ENCODE measurements around the gene OLFML2A.

DNA sequence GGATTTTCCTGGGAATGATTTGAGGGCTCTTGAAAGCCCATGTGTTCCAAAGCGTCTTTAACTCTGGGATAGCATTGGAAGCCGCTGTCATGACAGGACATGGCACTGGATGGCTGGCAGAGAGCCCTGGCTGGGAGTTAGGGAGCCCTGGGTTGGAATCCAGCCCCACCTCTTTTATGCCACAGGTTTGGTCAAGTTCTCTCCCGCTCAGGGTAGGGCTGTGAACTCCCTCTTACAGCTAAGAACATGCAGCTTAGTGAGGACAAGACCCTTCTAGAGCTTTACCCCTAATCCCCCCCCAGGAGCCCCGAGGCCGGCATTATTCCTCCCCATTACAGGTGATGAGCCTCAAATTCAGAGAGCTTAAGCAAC lies 37.2 kb downstream of the OLFML2A start:
- TF ChIP-seq, protein P1, sequence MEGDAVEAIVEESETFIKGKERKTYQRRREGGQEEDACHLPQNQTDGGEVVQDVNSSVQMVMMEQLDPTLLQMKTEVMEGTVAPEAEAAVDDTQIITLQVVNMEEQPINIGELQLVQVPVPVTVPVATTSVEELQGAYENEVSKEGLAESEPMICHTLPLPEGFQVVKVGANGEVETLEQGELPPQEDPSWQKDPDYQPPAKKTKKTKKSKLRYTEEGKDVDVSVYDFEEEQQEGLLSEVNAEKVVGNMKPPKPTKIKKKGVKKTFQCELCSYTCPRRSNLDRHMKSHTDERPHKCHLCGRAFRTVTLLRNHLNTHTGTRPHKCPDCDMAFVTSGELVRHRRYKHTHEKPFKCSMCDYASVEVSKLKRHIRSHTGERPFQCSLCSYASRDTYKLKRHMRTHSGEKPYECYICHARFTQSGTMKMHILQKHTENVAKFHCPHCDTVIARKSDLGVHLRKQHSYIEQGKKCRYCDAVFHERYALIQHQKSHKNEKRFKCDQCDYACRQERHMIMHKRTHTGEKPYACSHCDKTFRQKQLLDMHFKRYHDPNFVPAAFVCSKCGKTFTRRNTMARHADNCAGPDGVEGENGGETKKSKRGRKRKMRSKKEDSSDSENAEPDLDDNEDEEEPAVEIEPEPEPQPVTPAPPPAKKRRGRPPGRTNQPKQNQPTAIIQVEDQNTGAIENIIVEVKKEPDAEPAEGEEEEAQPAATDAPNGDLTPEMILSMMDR (IDR thresholded peaks at IDR 0.05): no peak
- TF ChIP-seq POLR2AphosphoS5 (IDR thresholded peaks at IDR 0.05) (peak; percentile 35), POLR2A (IDR thresholded peaks at IDR 0.05) (no peak)

Data from prostate gland (tissue), 2 donors.